ENCODE results near the gene S100A12. TPM values are rescaled to one million over a fixed set of nuclear protein-coding genes. Genes with fewer than 3 reads are reported as not detected.

S100A12 gene
- total and polyA plus RNA-seq, 3 donors from 2014 or later, result not detected

- TF ChIP-seq POLR2A (IDR thresholded peaks at IDR 0.05), result no peak
- TF ChIP-seq, protein P1, sequence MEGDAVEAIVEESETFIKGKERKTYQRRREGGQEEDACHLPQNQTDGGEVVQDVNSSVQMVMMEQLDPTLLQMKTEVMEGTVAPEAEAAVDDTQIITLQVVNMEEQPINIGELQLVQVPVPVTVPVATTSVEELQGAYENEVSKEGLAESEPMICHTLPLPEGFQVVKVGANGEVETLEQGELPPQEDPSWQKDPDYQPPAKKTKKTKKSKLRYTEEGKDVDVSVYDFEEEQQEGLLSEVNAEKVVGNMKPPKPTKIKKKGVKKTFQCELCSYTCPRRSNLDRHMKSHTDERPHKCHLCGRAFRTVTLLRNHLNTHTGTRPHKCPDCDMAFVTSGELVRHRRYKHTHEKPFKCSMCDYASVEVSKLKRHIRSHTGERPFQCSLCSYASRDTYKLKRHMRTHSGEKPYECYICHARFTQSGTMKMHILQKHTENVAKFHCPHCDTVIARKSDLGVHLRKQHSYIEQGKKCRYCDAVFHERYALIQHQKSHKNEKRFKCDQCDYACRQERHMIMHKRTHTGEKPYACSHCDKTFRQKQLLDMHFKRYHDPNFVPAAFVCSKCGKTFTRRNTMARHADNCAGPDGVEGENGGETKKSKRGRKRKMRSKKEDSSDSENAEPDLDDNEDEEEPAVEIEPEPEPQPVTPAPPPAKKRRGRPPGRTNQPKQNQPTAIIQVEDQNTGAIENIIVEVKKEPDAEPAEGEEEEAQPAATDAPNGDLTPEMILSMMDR (IDR thresholded peaks at IDR 0.05), result no peak
- no peaks in the 10 kb centered on the region for H3K36me3 ChIP-seq (ENCODE audit: low read depth, missing control alignments)
- intact Hi-C loops (cut with DNase I; ENCODE audit: low total_unique reads), result no loop called here
- no peak for DNase-seq
- H3K27ac ChIP-seq, result no peak overlapping the region
- no peaks in the 10 kb centered on the region for H3K27me3 ChIP-seq
- H3K9me3 ChIP-seq, result no peaks in the 10 kb centered on the region
- H3K4me3 ChIP-seq, result no peak overlapping the region
- 83 to 85% methylated on average over 4 of the region's 4 CpGs for WGBS, 2 donors
- H3K4me1 ChIP-seq, result no peaks in the 10 kb centered on the region
These were observed 12.4 kb upstream of the S100A12 start for GRCh38 chr1:153387785-153388184.

DNA sequence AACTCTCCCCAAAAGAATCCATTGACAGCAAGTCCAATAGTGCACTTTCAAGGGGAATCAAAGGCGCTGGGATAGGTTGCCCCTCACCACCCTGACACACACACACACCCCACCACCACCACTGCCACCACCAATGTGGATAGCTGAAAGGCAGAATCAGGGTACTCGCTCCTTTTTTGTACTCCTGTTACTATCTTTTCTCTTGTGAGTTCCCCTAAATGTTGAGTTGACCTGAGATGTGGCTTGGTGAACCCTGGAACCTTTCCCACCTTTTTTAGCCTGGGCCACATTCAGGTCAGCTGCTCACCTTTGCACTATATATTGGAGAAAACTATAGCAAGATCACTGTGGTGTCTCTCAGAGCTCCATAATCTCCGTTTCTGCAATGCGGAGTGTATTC lies 11.6 kb upstream of the S100A12 start:
- H3K4me1 ChIP-seq, result no peaks in the 10 kb centered on the region
- no peaks in the 10 kb centered on the region for H3K36me3 ChIP-seq (ENCODE audit: low read depth, missing control alignments)
- no peaks in the 10 kb centered on the region for H3K27me3 ChIP-seq
- WGBS, 2 donors, result 90 to 92% methylated on average over 4 of the region's 4 CpGs
- intact Hi-C loops (cut with DNase I; ENCODE audit: low total_unique reads), result no loop called here
- no peak overlapping the region for H3K4me3 ChIP-seq
- H3K27ac ChIP-seq, result no peak overlapping the region
- no peaks in the 10 kb centered on the region for H3K9me3 ChIP-seq
- no peak for DNase-seq
- TF ChIP-seq POLR2A (IDR thresholded peaks at IDR 0.05), result no peak
- TF ChIP-seq, protein P1 (IDR thresholded peaks at IDR 0.05), result no peak

- intact Hi-C loops (cut with DNase I; ENCODE audit: low total_unique reads), result no loop called here
- H3K27me3 ChIP-seq, result no peaks in the 10 kb centered on the region
- no peak overlapping the region for H3K27ac ChIP-seq
- no peak for TF ChIP-seq POLR2A (IDR thresholded peaks at IDR 0.05)
- TF ChIP-seq, protein P1 (IDR thresholded peaks at IDR 0.05), result no peak
- 77 to 83% methylated on average over 5 of the region's 5 CpGs for WGBS, 2 donors
- peak; percentile 46 for DNase-seq
- no peak overlapping the region for H3K4me3 ChIP-seq
- H3K4me1 ChIP-seq, result no peaks in the 10 kb centered on the region
- no peaks in the 10 kb centered on the region for H3K36me3 ChIP-seq (ENCODE audit: low read depth, missing control alignments)
- no peaks in the 10 kb centered on the region for H3K9me3 ChIP-seq
These were observed 11.1 kb upstream of the S100A12 start for GRCh38 chr1:153386500-153386901.

GRCh38 chr1:153384958-153385580 lies 9.6 kb upstream of the S100A12 start:
- H3K9me3 ChIP-seq, result no peaks in the 10 kb centered on the region
- H3K27ac ChIP-seq, result no peak overlapping the region
- intact Hi-C loops (cut with DNase I; ENCODE audit: low total_unique reads), result no loop called here
- TF ChIP-seq, protein P1 (IDR thresholded peaks at IDR 0.05), result no peak
- no peak for TF ChIP-seq POLR2A (IDR thresholded peaks at IDR 0.05)
- H3K4me3 ChIP-seq, result no peak overlapping the region
- DNase-seq, result no peak
- no peaks in the 10 kb centered on the region for H3K36me3 ChIP-seq (ENCODE audit: low read depth, missing control alignments)
- no peaks in the 10 kb centered on the region for H3K27me3 ChIP-seq
- 78 to 88% methylated on average over 4 of the region's 4 CpGs for WGBS, 2 donors
- H3K4me1 ChIP-seq, result no peaks in the 10 kb centered on the region

GRCh38 chr1:153380711-153381110 lies 5.3 kb upstream of the S100A12 start:
- TF ChIP-seq, protein P1 (IDR thresholded peaks at IDR 0.05), result no peak
- no peak for TF ChIP-seq POLR2A (IDR thresholded peaks at IDR 0.05)
- H3K9me3 ChIP-seq, result no peaks in the 10 kb centered on the region
- H3K36me3 ChIP-seq (ENCODE audit: low read depth, missing control alignments), result no peaks in the 10 kb centered on the region
- H3K27ac ChIP-seq, result no peak overlapping the region
- H3K27me3 ChIP-seq, result no peaks in the 10 kb centered on the region
- H3K4me1 ChIP-seq, result no peaks in the 10 kb centered on the region
- no peak overlapping the region for H3K4me3 ChIP-seq
- WGBS, 2 donors, result 80 to 81% methylated on average over 23 of the region's 23 CpGs
- DNase-seq, result no peak
- intact Hi-C loops (cut with DNase I; ENCODE audit: low total_unique reads), result no loop called here
